Ramos (cell line): Measurements from ENCODE around the gene DRGX.

ENCODE experiments used
- in situ Hi-C: fragments of 300-500 bp; cut with MboI; formaldehyde crosslinking; loops from one replicate; pipeline ENCODE4 v1.14.3; 2022; ENCODE audit warnings: low sequenced_read_pairs; ENCODE audit not compliant: unreplicated experiment

The DRGX gene

DNA sequence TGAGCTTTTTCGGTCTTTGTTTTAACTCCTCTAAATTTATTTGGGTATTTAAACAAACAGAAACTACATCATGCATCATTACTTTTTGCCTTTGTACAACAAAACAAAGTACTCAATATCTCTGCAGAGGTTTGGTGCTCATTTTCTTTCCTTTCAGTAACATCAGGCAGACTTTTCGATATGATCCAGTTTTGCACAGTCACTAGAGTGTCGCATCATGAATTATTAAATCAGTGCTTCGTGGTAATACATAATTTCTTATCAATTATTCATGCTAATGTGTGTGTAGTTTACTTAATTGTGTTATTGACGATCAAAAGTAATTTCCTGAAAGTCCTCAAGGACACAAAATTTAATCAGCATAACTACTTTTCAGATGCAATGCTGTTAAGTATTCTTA lies 31.8 kb downstream of the DRGX start:
- in situ Hi-C loops, result no loop called here

DNA sequence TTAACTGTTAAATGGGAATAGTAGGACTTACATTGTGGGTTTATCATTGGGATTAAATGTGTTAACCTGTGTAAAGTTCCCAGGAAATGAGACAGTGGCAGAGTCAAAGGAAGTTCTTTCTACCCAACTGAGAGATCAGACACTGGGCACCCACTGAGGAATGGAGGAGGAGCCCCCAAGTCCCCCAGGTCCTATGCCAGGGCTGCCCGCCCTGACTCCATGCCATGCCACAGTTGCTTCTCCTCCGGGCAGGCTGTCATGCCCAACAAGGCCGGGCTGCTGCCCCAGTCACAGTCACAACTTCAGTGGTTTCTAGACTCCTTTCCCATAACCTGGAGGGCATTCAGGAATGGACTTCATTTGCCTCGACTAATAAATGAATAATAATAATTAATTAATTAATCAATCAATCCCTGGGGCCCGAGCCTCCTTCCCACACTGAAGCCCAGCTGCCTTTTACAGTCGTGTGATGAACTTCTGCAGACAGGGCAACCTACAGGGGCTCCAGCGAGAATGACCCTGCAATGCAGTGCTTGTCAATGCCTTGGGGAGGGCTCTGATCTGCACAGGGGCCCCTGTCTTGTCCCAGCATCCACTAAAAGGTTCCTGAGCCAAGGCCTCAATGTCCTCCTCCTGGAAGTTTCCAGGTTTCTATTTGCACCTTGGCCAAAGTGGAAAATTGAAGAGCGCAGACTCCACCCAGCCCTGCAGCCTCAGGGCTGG lies 32.4 kb downstream of the DRGX start:
- in situ Hi-C loops, result no loop called here

DNA sequence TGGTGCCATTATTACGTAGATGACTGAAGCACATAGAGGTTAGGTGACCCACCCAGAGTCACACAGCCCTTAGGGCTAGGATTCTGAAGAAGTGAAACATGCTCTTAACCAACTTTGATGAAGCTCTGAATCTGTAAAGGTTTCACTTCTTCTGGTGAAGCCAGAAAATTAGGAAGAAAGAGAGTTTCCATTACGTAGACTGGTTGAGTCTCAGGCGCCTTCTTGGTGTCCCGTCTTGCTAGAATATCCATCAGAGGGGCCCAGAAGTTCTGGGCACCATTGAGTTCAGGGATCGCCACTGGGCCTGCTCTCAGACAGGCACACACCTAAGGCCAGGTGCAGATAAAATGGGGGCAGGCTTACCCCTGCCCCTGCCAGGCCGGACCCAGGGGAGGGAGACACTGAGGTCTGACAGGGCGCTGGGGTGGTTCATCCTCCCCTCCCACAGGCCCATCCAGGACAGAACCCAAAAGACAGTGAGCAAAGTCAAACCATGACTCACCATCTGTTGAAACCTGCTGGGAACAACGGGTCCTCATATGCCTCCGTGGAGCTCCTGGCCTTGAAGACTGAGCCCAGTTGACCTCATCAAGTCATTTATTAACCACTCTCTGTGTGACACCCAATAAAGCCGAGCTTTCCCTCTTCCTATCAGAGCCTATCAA lies 33.2 kb downstream of the DRGX start:
- in situ Hi-C loops, result no loop called here

DNA sequence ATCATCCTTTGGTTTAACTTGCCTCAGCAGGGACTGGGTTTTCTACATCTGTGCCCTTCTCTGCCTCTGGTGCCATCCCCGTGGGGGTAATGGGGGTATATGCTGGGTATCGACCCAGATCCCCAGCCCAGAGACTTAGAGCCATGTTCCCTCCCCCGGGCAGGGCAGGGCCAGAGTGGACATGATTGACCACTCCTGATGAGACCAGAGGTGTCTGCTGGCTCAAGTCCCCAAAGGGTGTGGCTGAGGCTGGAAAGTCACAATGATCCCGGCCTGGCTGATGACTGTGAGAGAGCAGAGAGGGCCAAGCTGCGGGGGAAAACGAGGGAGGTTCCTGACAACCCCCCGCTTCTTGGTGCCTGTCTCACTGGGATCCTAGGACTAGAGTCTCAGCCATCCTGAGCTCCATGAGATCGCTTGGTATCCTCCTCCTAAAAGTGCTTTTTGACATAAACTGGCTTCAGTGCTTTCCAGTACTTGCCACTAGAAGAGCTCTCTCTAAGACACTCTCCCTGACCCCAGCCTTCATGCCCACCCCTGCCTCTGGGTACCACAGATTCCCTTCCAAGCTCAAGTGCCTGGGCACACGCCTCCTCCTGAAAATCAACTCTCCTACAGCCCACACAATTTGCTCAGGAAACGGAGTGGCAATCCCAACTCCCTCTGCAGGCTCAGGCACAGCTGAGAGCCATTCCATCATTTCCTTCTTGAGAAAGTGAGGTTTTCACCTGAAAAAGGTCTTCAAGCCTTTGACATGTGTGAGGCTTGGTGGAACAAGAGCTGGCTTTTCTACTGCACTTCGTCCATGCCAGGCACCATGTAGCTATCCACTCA lies 33.9 kb downstream of the DRGX start:
- in situ Hi-C loops, result no loop called here

DNA sequence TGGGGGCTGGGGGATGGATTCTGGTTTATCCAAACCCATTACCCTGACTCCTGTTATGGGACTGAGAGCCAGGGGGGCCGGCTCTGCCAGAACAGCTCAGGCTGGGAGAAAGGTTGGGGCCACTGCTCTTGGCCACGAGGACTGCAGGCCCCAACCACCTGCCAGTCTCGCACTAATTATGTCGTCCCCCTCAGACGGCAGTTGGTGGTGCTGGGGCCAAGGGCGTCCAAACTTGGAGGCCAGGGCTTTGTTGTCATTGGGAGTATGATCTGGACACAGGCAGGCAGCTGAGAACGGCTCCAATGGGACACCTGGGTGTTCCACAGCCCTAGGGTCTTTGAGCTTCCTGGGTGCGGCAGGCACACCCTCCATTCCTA lies 34.7 kb downstream of the DRGX start:
- in situ Hi-C loops, result no loop called here

DNA sequence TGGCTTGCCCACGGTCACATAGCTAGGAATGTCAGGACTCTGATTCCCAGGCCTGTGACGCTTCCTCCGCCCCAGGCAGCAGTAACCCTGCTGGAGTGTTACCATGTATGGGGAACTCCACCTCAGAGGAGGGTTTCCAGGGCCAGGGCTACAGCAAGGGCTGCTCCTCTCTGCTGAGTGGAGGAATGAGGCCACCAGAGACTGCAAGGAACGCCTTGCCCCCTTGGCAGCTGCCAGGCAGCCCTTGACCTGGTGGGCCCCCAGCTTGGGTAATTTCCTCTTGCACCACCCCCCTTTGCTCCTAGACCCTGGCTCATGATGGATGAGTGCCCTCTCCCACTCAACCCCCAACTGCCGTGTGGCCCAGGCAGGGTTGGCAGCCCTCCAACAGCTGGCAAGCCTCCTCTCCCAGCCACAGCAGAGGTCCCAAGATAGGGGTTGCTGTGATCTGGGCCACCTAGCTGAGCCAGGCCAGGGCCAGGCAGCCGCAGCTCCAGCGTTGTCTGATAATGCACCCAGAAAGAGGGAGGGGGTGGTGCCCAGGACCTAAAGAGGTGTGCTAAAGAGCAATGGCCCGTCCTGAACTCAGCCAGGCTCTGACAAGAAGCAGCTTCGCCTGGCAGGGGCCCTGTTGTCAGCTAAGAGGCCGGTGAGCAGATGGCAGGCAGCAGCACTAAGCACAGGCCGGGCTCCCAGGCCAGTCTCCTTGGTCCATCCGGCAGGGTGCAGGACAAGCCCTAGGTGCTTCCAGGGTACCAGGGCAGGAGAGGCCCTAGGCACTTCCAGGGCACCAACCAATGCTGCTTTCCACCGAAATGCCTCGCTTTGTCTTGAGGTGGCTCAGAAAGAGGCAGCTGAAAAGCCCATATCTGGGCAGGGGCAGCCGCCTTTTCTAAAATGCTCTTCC lies 35.4 kb downstream of the DRGX start:
- in situ Hi-C loops, result no loop called here

DNA sequence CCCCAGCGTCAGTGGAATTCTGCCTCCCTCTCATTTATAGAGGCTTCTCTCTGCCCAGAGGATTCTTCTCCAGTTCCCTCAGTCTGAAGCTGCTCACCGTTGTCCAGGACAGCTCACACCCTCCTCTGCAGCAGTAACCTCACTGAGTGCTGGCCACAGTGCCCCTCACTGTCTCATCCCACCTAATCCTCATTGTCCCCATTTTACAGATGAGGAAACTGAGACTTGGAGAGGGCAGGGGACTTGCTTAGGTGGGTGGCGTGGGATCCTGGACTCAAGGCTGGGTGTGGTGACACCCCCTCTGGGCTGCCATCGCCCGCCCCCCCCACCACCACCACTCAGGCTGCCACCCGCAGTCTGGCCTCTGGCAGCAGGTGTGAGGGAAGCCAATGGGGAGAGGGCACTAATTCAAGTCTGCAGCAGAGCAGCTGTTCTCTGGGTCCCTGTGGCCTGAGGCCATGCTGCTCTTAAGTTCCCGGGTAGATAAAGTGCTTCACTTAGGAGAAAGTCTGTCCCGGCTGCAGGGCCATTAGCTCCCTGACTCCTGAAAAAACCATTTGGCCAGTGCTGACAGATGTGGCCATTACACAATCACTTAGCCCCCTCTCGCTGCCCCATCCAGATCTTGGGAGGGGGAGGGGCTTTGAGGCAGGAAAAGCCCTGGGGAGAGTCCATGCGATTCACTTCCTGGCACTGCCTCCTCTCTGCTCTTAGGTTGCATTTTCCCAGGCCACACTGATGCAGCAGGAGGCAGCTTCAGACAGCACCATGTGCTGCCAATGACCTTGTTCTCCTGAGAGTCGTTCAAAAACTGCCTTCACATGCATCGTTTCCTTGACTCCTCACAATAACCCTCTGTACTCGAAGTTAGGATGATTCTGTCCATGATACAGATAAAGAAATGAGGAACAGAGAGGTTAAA lies 36.3 kb downstream of the DRGX start:
- in situ Hi-C loops, result no loop called here

DNA sequence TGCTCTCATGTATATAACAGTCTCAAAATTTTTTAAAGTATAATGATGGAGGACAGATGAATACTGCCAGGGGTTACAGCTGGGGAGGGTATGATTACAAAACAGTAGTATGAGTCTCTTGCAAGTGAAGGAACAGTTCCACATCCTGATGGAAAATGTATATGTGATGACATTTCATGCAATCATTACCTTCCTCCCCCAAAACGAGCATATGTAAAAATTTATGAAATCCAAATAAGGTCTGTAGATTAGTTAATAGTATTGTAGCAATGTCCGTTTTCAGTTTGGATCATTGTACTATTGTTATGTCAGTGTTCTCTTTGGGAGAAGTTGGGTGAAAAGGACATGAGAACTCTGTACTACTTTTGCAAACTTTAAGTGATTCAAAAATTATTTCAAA lies 38.0 kb downstream of the DRGX start:
- in situ Hi-C loops, result no loop called here

DNA sequence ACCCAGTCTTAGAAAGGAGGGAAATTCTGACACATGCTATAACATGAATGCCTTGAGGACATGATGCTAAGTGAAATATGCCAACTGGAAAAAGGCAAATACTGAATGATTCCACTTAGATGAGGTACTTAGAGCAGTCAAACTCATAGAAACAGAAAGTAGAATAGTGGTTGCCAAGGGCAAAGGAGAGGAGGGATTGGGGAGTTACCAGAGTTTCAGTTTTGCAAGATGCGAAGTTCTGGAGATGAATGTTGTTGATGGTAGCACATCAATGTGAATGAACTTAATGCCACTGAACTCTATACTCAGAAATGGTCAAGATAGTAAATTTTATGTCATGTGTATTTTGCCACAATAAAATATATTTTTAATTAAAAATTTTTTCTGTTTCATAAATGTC lies 38.9 kb downstream of the DRGX start:
- in situ Hi-C loops, result no loop called here

DNA sequence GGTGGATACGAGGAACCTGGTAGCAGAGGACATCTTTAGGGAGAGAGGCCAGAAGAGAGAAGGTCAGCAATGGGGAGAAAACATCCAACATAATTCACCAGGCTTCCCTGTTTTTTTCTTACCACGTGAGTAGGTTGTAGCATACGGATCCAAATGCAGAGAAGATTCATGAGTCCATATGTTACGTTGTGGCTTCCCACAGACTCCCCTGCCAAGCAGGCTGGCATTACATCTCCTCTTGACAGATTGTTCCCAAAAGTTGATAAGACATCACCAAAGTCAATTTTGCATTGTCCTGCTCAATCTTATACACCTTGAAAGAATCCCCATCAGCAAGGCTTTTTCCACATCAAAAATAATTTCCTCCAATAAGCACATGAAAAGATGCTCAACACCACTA lies 39.7 kb downstream of the DRGX start:
- in situ Hi-C loops, result no loop called here

DNA sequence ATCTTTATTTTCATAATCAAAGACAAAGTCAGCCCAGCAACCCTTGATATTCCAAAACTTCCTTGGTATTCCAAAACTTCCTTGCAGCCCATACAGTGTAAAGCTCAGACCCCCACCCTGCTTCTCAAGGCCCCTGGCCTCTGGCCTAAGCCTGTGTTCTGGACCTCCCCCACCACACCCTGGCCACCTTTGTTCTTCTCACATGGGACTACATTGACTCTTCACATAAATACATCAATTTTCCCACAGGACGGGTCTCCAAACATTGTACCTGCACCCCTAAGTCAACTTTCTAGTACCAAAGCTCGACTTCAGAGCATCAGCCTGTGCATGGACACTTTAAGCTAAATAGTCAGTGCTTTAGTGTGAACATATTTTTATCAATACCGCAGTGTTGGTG lies 40.7 kb downstream of the DRGX start:
- in situ Hi-C loops, result no loop called here

DNA sequence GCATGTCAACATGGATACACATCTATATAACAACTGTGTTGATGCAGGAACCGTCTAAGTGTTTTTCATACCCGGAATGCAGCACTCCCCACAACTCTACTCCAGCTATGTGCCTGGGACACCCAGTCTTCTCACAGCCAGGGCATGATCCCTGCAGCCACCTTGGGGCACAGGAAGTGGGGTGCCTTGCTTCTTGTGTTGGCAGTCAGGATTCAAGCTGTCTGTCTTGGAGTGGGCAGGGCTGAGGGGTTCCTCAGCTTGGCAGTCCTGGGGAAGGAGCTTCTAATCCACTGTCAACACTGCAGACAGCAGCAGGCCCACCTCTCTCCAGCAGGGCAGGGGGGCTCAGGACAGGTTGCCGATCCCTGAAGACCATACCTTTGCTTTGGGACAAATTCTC lies 41.3 kb downstream of the DRGX start:
- in situ Hi-C loops, result no loop called here

DNA sequence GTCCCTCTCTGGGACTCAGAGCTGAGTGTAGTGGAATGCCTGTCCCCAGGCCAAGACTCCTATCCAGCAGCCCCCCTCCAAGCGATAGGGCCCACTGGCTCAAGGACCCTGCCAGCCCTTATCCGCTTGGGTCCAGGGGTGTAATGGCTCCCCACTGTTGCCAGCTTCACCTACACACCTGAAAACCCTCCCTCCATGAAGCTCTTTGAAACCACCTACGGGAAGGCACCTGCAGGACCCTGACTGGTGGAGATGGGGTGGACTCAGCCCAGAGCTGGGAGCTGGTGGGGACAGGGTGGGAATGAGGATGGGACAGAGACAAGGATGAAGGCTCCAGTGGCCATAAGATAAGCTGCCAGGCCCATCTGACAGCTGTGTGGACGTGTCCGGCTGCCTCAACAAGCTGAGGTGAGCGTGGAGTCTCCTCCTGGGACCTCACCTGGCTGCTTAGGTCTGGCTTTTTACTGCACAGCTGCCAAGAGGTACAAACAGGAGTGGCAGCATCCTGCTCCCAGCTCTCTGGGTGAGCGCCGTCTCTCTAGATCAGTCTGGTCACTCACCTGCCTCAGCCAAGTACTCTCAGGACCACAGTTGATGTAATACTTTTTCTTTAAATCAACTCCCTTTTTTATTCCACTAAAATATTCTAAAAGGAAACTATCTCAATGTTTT lies 41.9 kb downstream of the DRGX start:
- in situ Hi-C loops, result no loop called here

DNA sequence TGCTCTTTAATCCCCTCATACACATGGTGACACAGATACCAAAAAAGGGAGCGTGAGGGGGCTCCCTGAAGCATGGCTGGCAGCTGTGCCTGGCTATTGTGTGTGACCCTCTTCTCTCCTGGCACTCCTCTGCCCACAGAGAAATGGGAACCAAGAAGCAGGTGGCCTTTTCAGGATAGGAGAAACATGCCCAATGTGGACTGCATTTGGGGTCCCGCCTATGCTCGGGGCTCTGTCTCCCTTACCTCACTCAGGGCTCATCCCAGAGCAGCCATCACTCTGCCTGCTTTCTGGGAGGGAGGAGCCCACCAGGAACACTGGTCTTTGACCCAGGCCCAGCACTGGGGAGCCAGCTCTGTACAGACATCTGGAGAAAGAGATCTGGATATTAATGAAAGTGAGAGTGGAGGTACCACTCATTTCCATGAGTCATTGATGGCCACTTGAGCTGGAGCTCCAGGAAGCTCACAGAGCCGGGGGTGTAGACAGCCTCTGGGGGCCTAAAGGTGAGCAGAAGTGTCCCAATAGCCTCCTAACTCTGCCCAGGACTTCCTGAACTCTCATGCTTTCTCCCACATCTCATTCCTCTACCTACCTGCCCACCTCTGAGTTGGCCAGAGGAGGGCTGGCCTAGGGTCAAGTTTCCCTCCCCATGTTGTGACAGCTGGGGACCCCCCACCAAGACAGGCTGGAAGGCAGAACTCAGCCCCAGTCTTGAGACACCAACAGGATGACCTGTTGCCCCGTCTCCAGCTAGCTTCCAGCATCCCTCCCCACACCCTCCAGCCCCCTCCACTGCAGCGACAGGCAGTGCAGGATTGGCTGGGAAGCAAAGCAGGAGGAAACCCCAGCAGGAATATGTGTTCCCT lies 42.6 kb downstream of the DRGX start:
- in situ Hi-C loops, result no loop called here

DNA sequence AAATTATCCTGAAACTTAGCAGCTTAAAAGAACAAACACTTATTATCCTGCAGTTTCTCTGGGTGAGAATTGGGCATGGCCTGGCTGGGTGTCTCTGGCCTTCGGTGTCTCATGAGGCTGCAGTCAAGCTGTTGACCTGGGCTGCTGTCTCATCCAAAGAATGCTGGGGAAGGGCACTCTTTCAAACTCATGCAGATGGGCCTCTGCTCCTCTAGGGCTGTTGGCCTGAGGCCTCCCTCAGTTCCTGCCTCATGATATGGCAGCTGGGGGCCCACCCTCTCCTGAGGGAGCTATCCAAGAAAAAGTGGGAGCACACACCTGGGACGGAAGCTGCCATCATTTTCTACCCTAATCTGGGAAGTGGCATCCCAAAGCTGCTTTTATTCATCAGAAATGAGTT lies 43.6 kb downstream of the DRGX start:
- in situ Hi-C loops, result no loop called here

DNA sequence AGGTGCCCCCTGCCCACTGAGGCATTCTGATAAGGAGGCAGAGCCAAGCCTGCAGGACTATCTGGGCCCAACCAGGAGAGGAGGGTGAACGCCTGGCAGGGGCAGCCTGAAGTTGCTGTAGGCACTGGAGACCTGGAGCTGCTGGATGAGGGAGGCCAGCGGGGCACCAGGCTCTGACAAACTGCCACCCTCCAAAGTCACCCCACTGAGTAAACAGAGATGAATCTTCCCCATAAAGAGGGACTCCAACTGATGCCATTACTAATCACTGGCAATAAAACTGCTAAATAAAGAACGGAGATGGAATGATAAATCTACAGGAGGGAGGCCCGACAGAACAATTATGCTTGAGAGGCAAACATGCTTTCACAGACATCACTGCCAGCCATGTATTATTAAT lies 44.2 kb downstream of the DRGX start:
- in situ Hi-C loops, result no loop called here

DNA sequence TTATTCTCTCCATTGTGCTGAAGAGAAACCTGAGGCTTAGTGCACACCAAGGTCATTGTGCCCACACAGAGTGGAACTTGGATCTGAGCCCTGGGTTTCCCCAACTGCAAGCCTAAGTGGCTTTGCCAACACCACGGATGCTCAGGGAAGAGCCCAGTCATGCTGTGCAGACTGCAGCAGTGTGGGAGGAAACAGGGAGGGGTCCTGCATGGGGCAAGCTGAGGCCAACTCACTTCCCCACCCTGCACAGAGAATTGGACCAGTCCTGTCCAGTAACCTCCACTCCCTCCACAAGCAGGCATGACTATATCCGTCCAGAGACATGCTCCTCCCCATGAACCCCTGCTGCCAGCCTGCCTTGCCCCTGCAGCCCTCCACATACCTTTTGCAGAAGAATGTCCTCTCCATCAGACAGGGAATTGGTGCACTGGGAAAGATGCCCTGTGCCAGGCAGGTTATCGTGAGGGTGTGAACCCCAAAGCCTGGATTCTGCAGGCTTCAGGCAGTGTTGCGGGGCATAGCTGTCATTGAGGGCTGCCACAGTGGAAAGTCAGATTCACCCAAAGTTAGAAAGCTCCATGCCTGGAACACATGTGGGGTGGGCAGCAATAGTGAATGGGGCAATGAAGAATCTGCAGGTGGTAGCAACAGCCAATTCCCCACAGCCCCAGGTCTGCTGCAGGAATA lies 44.9 kb downstream of the DRGX start:
- in situ Hi-C loops, result no loop called here
